ENCODE data around the gene ATXN7.

ATXN7 gene

GRCh38 chr3:63878394-63879060 lies 14.9 kb downstream of the ATXN7 start:
- no peak overlapping the region for H3K4me3 ChIP-seq (ENCODE audit: low read depth, low read length)
- H3K27ac ChIP-seq (ENCODE audit: low read depth, low read length): peak overlapping the region; percentile 24
- H3K4me1 ChIP-seq (ENCODE audit: control insufficient read depth, insufficient read depth, low read length): peaks cover 19% of the 10 kb centered on the region
- no peak overlapping the region for H3K9ac ChIP-seq (ENCODE audit: low read depth, low read length)
- no peaks in the 10 kb centered on the region for H3K27me3 ChIP-seq (ENCODE audit: control insufficient read depth, insufficient read depth, low read length)
- no peaks in the 10 kb centered on the region for H3K36me3 ChIP-seq (ENCODE audit: control insufficient read depth, insufficient read depth, low read length)
- H3K9me3 ChIP-seq (ENCODE audit: control insufficient read depth, insufficient read depth, low read length): no peaks in the 10 kb centered on the region

- H3K4me3 ChIP-seq (ENCODE audit: low read depth, low read length): no peak overlapping the region
- H3K27me3 ChIP-seq (ENCODE audit: control insufficient read depth, insufficient read depth, low read length): no peaks in the 10 kb centered on the region
- no peak overlapping the region for H3K27ac ChIP-seq (ENCODE audit: low read depth, low read length)
- H3K9me3 ChIP-seq (ENCODE audit: control insufficient read depth, insufficient read depth, low read length): no peaks in the 10 kb centered on the region
- H3K4me1 ChIP-seq (ENCODE audit: control insufficient read depth, insufficient read depth, low read length): peaks cover 19% of the 10 kb centered on the region
- H3K36me3 ChIP-seq (ENCODE audit: control insufficient read depth, insufficient read depth, low read length): no peaks in the 10 kb centered on the region
- H3K9ac ChIP-seq (ENCODE audit: low read depth, low read length): no peak overlapping the region
These were observed 17.0 kb downstream of the ATXN7 start for GRCh38 chr3:63880653-63881052.

GRCh38 chr3:63886858-63887257 lies 23.2 kb downstream of the ATXN7 start:
- Histone ChIP-seq H3K4me3 (ENCODE audit: low read depth, low read length) (no peak overlapping the region), H3K27me3 (ENCODE audit: control insufficient read depth, insufficient read depth, low read length) (no peaks in the 10 kb centered on the region), H3K9ac (ENCODE audit: low read depth, low read length) (no peak overlapping the region), H3K27ac (ENCODE audit: low read depth, low read length) (no peak overlapping the region), H3K36me3 (ENCODE audit: control insufficient read depth, insufficient read depth, low read length) (no peaks in the 10 kb centered on the region), H3K9me3 (ENCODE audit: control insufficient read depth, insufficient read depth, low read length) (no peaks in the 10 kb centered on the region), H3K4me1 (ENCODE audit: control insufficient read depth, insufficient read depth, low read length) (peaks cover 10% of the 10 kb centered on the region)

GRCh38 chr3:63891518-63891917 lies 27.9 kb downstream of the ATXN7 start:
- no peaks in the 10 kb centered on the region for H3K27me3 ChIP-seq (ENCODE audit: control insufficient read depth, insufficient read depth, low read length)
- no peak overlapping the region for H3K27ac ChIP-seq (ENCODE audit: low read depth, low read length)
- no peak overlapping the region for H3K9ac ChIP-seq (ENCODE audit: low read depth, low read length)
- H3K4me3 ChIP-seq (ENCODE audit: low read depth, low read length): no peak overlapping the region
- no peaks in the 10 kb centered on the region for H3K9me3 ChIP-seq (ENCODE audit: control insufficient read depth, insufficient read depth, low read length)
- H3K36me3 ChIP-seq (ENCODE audit: control insufficient read depth, insufficient read depth, low read length): no peaks in the 10 kb centered on the region
- peaks cover 16% of the 10 kb centered on the region for H3K4me1 ChIP-seq (ENCODE audit: control insufficient read depth, insufficient read depth, low read length)

GRCh38 chr3:63892773-63893352 lies 29.2 kb downstream of the ATXN7 start:
- Histone ChIP-seq H3K36me3 (ENCODE audit: control insufficient read depth, insufficient read depth, low read length) (no peaks in the 10 kb centered on the region), H3K27ac (ENCODE audit: low read depth, low read length) (no peak overlapping the region), H3K9me3 (ENCODE audit: control insufficient read depth, insufficient read depth, low read length) (no peaks in the 10 kb centered on the region), H3K9ac (ENCODE audit: low read depth, low read length) (no peak overlapping the region), H3K27me3 (ENCODE audit: control insufficient read depth, insufficient read depth, low read length) (no peaks in the 10 kb centered on the region), H3K4me1 (ENCODE audit: control insufficient read depth, insufficient read depth, low read length) (peaks cover 10% of the 10 kb centered on the region), H3K4me3 (ENCODE audit: low read depth, low read length) (no peak overlapping the region)

GRCh38 chr3:63895422-63896189 lies 31.9 kb downstream of the ATXN7 start:
- peaks cover 10% of the 10 kb centered on the region for H3K4me1 ChIP-seq (ENCODE audit: control insufficient read depth, insufficient read depth, low read length)
- H3K27ac ChIP-seq (ENCODE audit: low read depth, low read length): peak overlapping the region; percentile 30
- no peak overlapping the region for H3K9ac ChIP-seq (ENCODE audit: low read depth, low read length)
- no peaks in the 10 kb centered on the region for H3K9me3 ChIP-seq (ENCODE audit: control insufficient read depth, insufficient read depth, low read length)
- no peaks in the 10 kb centered on the region for H3K27me3 ChIP-seq (ENCODE audit: control insufficient read depth, insufficient read depth, low read length)
- H3K36me3 ChIP-seq (ENCODE audit: control insufficient read depth, insufficient read depth, low read length): peaks cover 17% of the 10 kb centered on the region
- no peak overlapping the region for H3K4me3 ChIP-seq (ENCODE audit: low read depth, low read length)

GRCh38 chr3:63896332-63897030 lies 32.8 kb downstream of the ATXN7 start:
- Histone ChIP-seq H3K27me3 (ENCODE audit: control insufficient read depth, insufficient read depth, low read length) (no peaks in the 10 kb centered on the region), H3K36me3 (ENCODE audit: control insufficient read depth, insufficient read depth, low read length) (peaks cover 20% of the 10 kb centered on the region), H3K9ac (ENCODE audit: low read depth, low read length) (no peak overlapping the region), H3K9me3 (ENCODE audit: control insufficient read depth, insufficient read depth, low read length) (no peaks in the 10 kb centered on the region), H3K4me3 (ENCODE audit: low read depth, low read length) (no peak overlapping the region), H3K4me1 (ENCODE audit: control insufficient read depth, insufficient read depth, low read length) (peaks cover 10% of the 10 kb centered on the region), H3K27ac (ENCODE audit: low read depth, low read length) (no peak overlapping the region)

- peaks cover 8% of the 10 kb centered on the region for H3K4me1 ChIP-seq (ENCODE audit: control insufficient read depth, insufficient read depth, low read length)
- H3K9me3 ChIP-seq (ENCODE audit: control insufficient read depth, insufficient read depth, low read length): no peaks in the 10 kb centered on the region
- no peak overlapping the region for H3K4me3 ChIP-seq (ENCODE audit: low read depth, low read length)
- no peak overlapping the region for H3K9ac ChIP-seq (ENCODE audit: low read depth, low read length)
- no peak overlapping the region for H3K27ac ChIP-seq (ENCODE audit: low read depth, low read length)
- H3K27me3 ChIP-seq (ENCODE audit: control insufficient read depth, insufficient read depth, low read length): no peaks in the 10 kb centered on the region
- H3K36me3 ChIP-seq (ENCODE audit: control insufficient read depth, insufficient read depth, low read length): peaks cover 20% of the 10 kb centered on the region
These were observed 36.3 kb downstream of the ATXN7 start for GRCh38 chr3:63900010-63900409.

- Histone ChIP-seq H3K27ac (ENCODE audit: low read depth, low read length) (no peak overlapping the region), H3K27me3 (ENCODE audit: control insufficient read depth, insufficient read depth, low read length) (no peaks in the 10 kb centered on the region), H3K9ac (ENCODE audit: low read depth, low read length) (no peak overlapping the region), H3K36me3 (ENCODE audit: control insufficient read depth, insufficient read depth, low read length) (peaks cover 20% of the 10 kb centered on the region), H3K4me3 (ENCODE audit: low read depth, low read length) (no peak overlapping the region), H3K9me3 (ENCODE audit: control insufficient read depth, insufficient read depth, low read length) (no peaks in the 10 kb centered on the region), H3K4me1 (ENCODE audit: control insufficient read depth, insufficient read depth, low read length) (peaks cover 3% of the 10 kb centered on the region)
These were observed 36.8 kb downstream of the ATXN7 start for GRCh38 chr3:63900459-63900858.

GRCh38 chr3:63905731-63906620 lies 42.3 kb downstream of the ATXN7 start:
- no peak overlapping the region for H3K27ac ChIP-seq (ENCODE audit: low read depth, low read length)
- no peaks in the 10 kb centered on the region for H3K9me3 ChIP-seq (ENCODE audit: control insufficient read depth, insufficient read depth, low read length)
- no peaks in the 10 kb centered on the region; the same call in 1 of the 2 replicates for H3K36me3 ChIP-seq (ENCODE audit: control insufficient read depth, insufficient read depth, low read length)
- H3K9ac ChIP-seq (ENCODE audit: low read depth, low read length): no peak overlapping the region
- H3K27me3 ChIP-seq (ENCODE audit: control insufficient read depth, insufficient read depth, low read length): no peaks in the 10 kb centered on the region
- peaks cover 8% of the 10 kb centered on the region; the same call in 1 of the 2 replicates for H3K4me1 ChIP-seq (ENCODE audit: control insufficient read depth, insufficient read depth, low read length)
- no peak overlapping the region for H3K4me3 ChIP-seq (ENCODE audit: low read depth, low read length)
